ENCODE measurements around the gene ZBTB20.

ZBTB20 gene

GRCh38 chr3:114284644-114285043 is 862.4 kb downstream of the ZBTB20 start:
- no peak for TF ChIP-seq CTCF (conservative IDR thresholded peaks at IDR 0.05; ENCODE audit: low read depth, low read length)
- H3K4me3 ChIP-seq (ENCODE audit: low read depth, low read length): no peak overlapping the region
- no peak for DNase-seq (ENCODE audit: low read depth)
